Prostate gland (tissue), 2 donors: ENCODE data around the gene FMNL2.

ENCODE experiments used
- CTCF ChIP-seq, 4 experiments: fragments of 200-600 bp in 2 of 4; fragments of 450-650 bp in 2 of 4; sonication (generic) in 2 of 4; IDR thresholded peaks; 1 replicate in 3 of 4; 2 replicates in 1 of 4; pipeline ENCODE4 v1.5.1; 2016 to 2019; ENCODE audit warnings: antibody characterized with exemption in 4 of 4, mild to moderate bottlenecking in 2 of 4, moderate library complexity in 2 of 4
- POLR2A ChIP-seq: fragments of 450-650 bp; IDR thresholded peaks from one replicate; pipeline ENCODE4 v1.6.1; 2016; ENCODE audit warnings: antibody characterized with exemption, mild to moderate bottlenecking

- TF ChIP-seq CTCF (IDR thresholded peaks at IDR 0.05) (no peak), POLR2A (no peak)
Measured at GRCh38 chr2:152385650-152386049, 50.7 kb downstream of the FMNL2 start.
